Naive thymus-derived CD4-positive, alpha-beta T cell (primary cell): ENCODE results near the gene TMC1. TPM values are rescaled to one million over a fixed set of nuclear protein-coding genes. Genes with fewer than 3 reads are reported as not detected.

Source experiments
- ATAC-seq: fragments of 150-1000 bp; cut with Tn5 transposase; 2 replicates; pipeline ENCODE4 v1.10.0; 2021; ENCODE audit warnings: mild to moderate bottlenecking, moderate library complexity
- CTCF ChIA-PET: fragments of 350-600 bp; sonication (Branson Sonifier 250); formaldehyde crosslinking; loops from one replicate; lab custom pipeline; 2021; ENCODE audit warnings: antibody characterized with exemption; lab: Charles Lee
- POLR2A ChIA-PET: fragments of 350-600 bp; sonication (Branson Sonifier 250); formaldehyde crosslinking; loops from one replicate; lab custom pipeline; 2021; ENCODE audit warnings: antibody characterized with exemption, inconsistent platforms; lab: Charles Lee
- DNase-seq, 9 donors: peaks; one replicate each; pipeline versions ENCODE4 v3.0.0 to v3.0.0-alpha.2; 2020 to 2022; ENCODE audit warnings: mixed read lengths in 1 of 9
- H3K27ac ChIP-seq: one replicate; pipeline ENCODE4 v1.7.0; 2013; ENCODE audit warnings: mild to moderate bottlenecking, low read depth, low read length, moderate library complexity
- H3K27me3 ChIP-seq, 2 donors: one replicate each; pipeline ENCODE4 v1.7.0; 2013; ENCODE audit warnings: low read length in 2 of 2, mild to moderate bottlenecking in 2 of 2, moderate library complexity in 2 of 2; ENCODE audit not compliant: control insufficient read depth in 2 of 2, insufficient read depth in 2 of 2
- H3K36me3 ChIP-seq, 3 experiments: 1 replicate in 2 of 3; 2 replicates in 1 of 3; pipeline ENCODE4 v1.7.0; 2013; ENCODE audit warnings: low read length in 3 of 3, mild to moderate bottlenecking in 3 of 3, moderate library complexity in 1 of 3; ENCODE audit not compliant: insufficient read depth in 3 of 3, control insufficient read depth in 2 of 3
- H3K4me1 ChIP-seq, 2 donors: one replicate each; pipeline ENCODE4 v1.7.0; 2013; ENCODE audit warnings: low read length in 2 of 2, mild to moderate bottlenecking in 2 of 2, moderate library complexity in 1 of 2; ENCODE audit not compliant: control insufficient read depth in 2 of 2, insufficient read depth in 2 of 2
- H3K4me3 ChIP-seq: 2 replicates; pipeline ENCODE4 v1.7.0; 2013; ENCODE audit warnings: mild to moderate bottlenecking, low read length
- H3K9me3 ChIP-seq, 3 experiments: 1 replicate in 2 of 3; 2 replicates in 1 of 3; pipeline ENCODE4 v1.7.0; 2013; ENCODE audit warnings: low read length in 3 of 3; ENCODE audit not compliant: control insufficient read depth in 2 of 3
- H3K27ac Mint-ChIP-seq, 9 donors: one replicate each; pipeline ENCODE4 v1.8.0; 2020 to 2022; ENCODE audit warnings: mixed read lengths in 9 of 9, mild to moderate bottlenecking in 8 of 9, moderate library complexity in 5 of 9, inconsistent platforms in 2 of 9
- H3K27me3 Mint-ChIP-seq, 5 donors: one replicate each; pipeline ENCODE4 v1.8.0; 2021 to 2022; ENCODE audit warnings: mixed read lengths in 5 of 5, mild to moderate bottlenecking in 1 of 5
- H3K36me3 Mint-ChIP-seq, 5 donors: one replicate each; pipeline ENCODE4 v1.8.0; 2020 to 2022; ENCODE audit warnings: mixed read lengths in 5 of 5, mild to moderate bottlenecking in 3 of 5, inconsistent platforms in 1 of 5
- H3K4me1 Mint-ChIP-seq, 7 donors: one replicate each; pipeline ENCODE4 v1.8.0; 2020 to 2022; ENCODE audit warnings: mixed read lengths in 7 of 7, mild to moderate bottlenecking in 3 of 7, inconsistent platforms in 1 of 7
- H3K4me3 Mint-ChIP-seq, 10 donors: one replicate each; pipeline ENCODE4 v1.8.0; 2020 to 2022; ENCODE audit warnings: mild to moderate bottlenecking in 10 of 10, mixed read lengths in 10 of 10, moderate library complexity in 6 of 10, inconsistent platforms in 2 of 10
- H3K9me3 Mint-ChIP-seq, 11 donors: one replicate each; pipeline ENCODE4 v1.8.0; 2020 to 2022; ENCODE audit warnings: mixed read lengths in 11 of 11, mild to moderate bottlenecking in 4 of 11, inconsistent platforms in 1 of 11, moderate library complexity in 1 of 11
- intact Hi-C, 2 donors: fragments of 100-400 bp; cut with micrococcal nuclease; formaldehyde crosslinking; loops; one replicate each; pipeline ENCODE4 v1.15.1; 2023
- polyA plus RNA-seq, 2 donors: library from polyadenylated mRNA; unstranded; fragments of 300-500 nt; fragmentation: Illumina TruSeq; gene quantifications; one replicate each; pipeline ENCODE4 v1.2.3, GENCODE V29; 2021
- total RNA-seq, 6 experiments: library from RNA in 5 of 6; stranded (reverse) in 5 of 6; gene quantifications; 1 replicate in 5 of 6; 2 replicates in 1 of 6; pipeline ENCODE4 v1.2.3 and lab custom pipeline; 2021 to 2026

TMC1 gene
- total and polyA plus RNA-seq, 7 experiments from 2014 or later, result not detected

GRCh38 chr9:72581694-72582093 is 60.3 kb downstream of the TMC1 start:
- no peak for DNase-seq
- Mint-ChIP-seq H3K4me1 (peaks cover 0 to 30% (median 3%) of the 10 kb centered on the region in 7 donors), H3K27ac (no peak overlapping the region), H3K9me3 (peaks cover 0 to 9% (median 0%) of the 10 kb centered on the region in 11 donors), H3K4me3 (no peak overlapping the region), H3K36me3 (peaks cover 0 to 10% (median 0%) of the 10 kb centered on the region in 5 donors), H3K27me3 (peaks cover 0 to 10% (median 0%) of the 10 kb centered on the region in 5 donors)
- POLR2A ChIA-PET, result no interaction called here
- no peak overlapping the region for H3K4me3 ChIP-seq
- no peaks in the 10 kb centered on the region for H3K36me3 ChIP-seq
- no peaks in the 10 kb centered on the region for H3K9me3 ChIP-seq
- no peak for ATAC-seq
- CTCF ChIA-PET, result interaction anchor here (1.4 kb wide), 1 partner anchor 10 kb away, joined by 3 read pairs; no protein-coding TSS in a partner anchor
- no peaks in the 10 kb centered on the region for H3K27me3 ChIP-seq
- H3K27ac ChIP-seq, result no peak overlapping the region
- intact Hi-C loops, result no loop called here
- no peaks in the 10 kb centered on the region for H3K4me1 ChIP-seq

GRCh38 chr9:72583370-72583769 is 62.0 kb downstream of the TMC1 start:
- intact Hi-C loops, result no loop called here

DNA sequence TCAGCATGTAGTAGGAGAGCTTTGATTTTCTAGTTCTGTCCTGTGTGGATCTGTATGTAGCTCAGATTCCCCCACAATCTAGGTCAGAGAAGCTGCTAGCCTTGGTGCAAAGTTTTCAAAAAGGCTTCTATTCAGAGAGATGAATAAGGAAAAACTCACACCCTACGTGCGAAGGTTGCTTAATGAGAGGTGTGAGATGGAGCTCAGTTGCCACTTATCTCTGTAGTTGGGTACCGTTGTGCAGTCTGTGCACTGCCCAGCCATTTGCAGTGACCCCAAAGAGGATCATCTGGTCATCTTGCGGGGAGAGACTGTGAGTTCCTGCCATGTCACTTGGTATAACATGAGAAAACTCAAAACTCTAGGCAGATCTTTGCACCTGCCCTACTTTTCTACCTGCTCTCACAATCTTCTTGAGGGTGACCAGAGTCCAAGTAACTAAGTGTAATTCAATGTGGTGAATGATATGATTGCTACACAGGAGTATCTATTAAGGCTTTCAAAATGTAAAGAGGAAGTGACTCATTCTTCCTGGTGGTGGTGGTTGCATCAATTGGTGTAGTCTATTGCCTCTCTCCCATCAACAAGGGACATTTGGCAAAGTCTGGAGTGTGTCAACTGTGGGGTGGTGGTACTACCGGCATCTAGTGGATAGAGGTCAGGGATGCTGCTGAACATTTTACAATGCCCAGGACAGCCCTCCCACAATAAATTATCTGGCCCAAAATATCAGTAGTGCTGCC is 65.2 kb downstream of the TMC1 start:
- Histone ChIP-seq H3K4me3 (no peak overlapping the region), H3K36me3 (no peaks in the 10 kb centered on the region), H3K27ac (no peak overlapping the region), H3K4me1 (no peaks in the 10 kb centered on the region), H3K9me3 (no peaks in the 10 kb centered on the region), H3K27me3 (no peaks in the 10 kb centered on the region)
- Mint-ChIP-seq H3K9me3 (peaks cover 0 to 11% (median 0%) of the 10 kb centered on the region in 11 donors), H3K27me3 (no peaks in the 10 kb centered on the region), H3K36me3 (peaks cover 0 to 14% (median 0%) of the 10 kb centered on the region in 5 donors), H3K4me1 (peaks cover 6 to 51% (median 11%) of the 10 kb centered on the region in 7 donors), H3K4me3 (peak overlapping the region in 1 of 10 donors; percentile 61), H3K27ac (peak overlapping the region in 2 of 9 donors; percentile 23 to 56)
- DNase-seq (peak in 1 of 9 donors; percentile 28), ATAC-seq (peak; percentile 86)
- CTCF ChIA-PET, result interaction anchor here (1.0 to 1.7 kb wide), 3 partner anchors 294 to 315 kb away, joined by 3 to 6 read pairs (median 4); no protein-coding TSS in a partner anchor
- POLR2A ChIA-PET, result no interaction called here
- intact Hi-C loops, result loop anchor here (1.0 to 5.0 kb wide), 3 partner anchors 44 to 59 kb away; no protein-coding TSS in a partner anchor

More at GRCh38 chr9:72583370-72583769, 62.0 kb downstream of the TMC1 start:
- Mint-ChIP-seq H3K27ac (no peak overlapping the region), H3K9me3 (peaks cover 0 to 11% (median 0%) of the 10 kb centered on the region in 11 donors), H3K4me1 (peaks cover 0 to 37% (median 6%) of the 10 kb centered on the region in 7 donors), H3K36me3 (peaks cover 0 to 12% (median 0%) of the 10 kb centered on the region in 5 donors), H3K4me3 (no peak overlapping the region), H3K27me3 (peaks cover 0 to 7% (median 0%) of the 10 kb centered on the region in 5 donors)
- ChIA-PET POLR2A (no interaction called here), CTCF (interaction anchor here (0.7 kb wide), 1 partner anchor 286 kb away, joined by 3 read pairs; no protein-coding TSS in a partner anchor)
- ATAC-seq, result no peak
- H3K36me3 ChIP-seq, result no peaks in the 10 kb centered on the region
- H3K9me3 ChIP-seq, result no peaks in the 10 kb centered on the region
- H3K4me3 ChIP-seq, result no peak overlapping the region
- DNase-seq, result no peak
- no peaks in the 10 kb centered on the region for H3K27me3 ChIP-seq
- no peak overlapping the region for H3K27ac ChIP-seq
- H3K4me1 ChIP-seq, result no peaks in the 10 kb centered on the region

GRCh38 chr9:72588336-72588735 is 66.9 kb downstream of the TMC1 start:
- ATAC-seq, result no peak
- Mint-ChIP-seq H3K9me3 (peaks cover 0 to 11% (median 0%) of the 10 kb centered on the region in 11 donors), H3K27ac (peak overlapping the region in 1 of 9 donors; percentile 16), H3K36me3 (peaks cover 0 to 12% (median 0%) of the 10 kb centered on the region in 5 donors), H3K4me3 (no peak overlapping the region), H3K27me3 (peaks cover 0 to 4% (median 0%) of the 10 kb centered on the region in 5 donors), H3K4me1 (peaks cover 6 to 60% (median 11%) of the 10 kb centered on the region in 7 donors)
- H3K4me1 ChIP-seq, result no peaks in the 10 kb centered on the region
- intact Hi-C loops, result loop anchor here in 1 of 2 donors (5.0 kb wide), 2 partner anchors 46 to 61 kb away; no protein-coding TSS in a partner anchor
- H3K4me3 ChIP-seq, result no peak overlapping the region
- H3K36me3 ChIP-seq, result no peaks in the 10 kb centered on the region
- POLR2A ChIA-PET, result interaction anchor here (2.2 kb wide), 1 partner anchor 223 kb away, joined by 10 read pairs; the partner anchor contains the start of gene ZFAND5
- DNase-seq, result no peak
- CTCF ChIA-PET, result interaction anchor here (1.8 kb wide), 1 partner anchor 295 kb away, joined by 8 read pairs; no protein-coding TSS in a partner anchor
- H3K9me3 ChIP-seq, result no peaks in the 10 kb centered on the region
- H3K27ac ChIP-seq, result no peak overlapping the region
- H3K27me3 ChIP-seq, result no peaks in the 10 kb centered on the region

DNA sequence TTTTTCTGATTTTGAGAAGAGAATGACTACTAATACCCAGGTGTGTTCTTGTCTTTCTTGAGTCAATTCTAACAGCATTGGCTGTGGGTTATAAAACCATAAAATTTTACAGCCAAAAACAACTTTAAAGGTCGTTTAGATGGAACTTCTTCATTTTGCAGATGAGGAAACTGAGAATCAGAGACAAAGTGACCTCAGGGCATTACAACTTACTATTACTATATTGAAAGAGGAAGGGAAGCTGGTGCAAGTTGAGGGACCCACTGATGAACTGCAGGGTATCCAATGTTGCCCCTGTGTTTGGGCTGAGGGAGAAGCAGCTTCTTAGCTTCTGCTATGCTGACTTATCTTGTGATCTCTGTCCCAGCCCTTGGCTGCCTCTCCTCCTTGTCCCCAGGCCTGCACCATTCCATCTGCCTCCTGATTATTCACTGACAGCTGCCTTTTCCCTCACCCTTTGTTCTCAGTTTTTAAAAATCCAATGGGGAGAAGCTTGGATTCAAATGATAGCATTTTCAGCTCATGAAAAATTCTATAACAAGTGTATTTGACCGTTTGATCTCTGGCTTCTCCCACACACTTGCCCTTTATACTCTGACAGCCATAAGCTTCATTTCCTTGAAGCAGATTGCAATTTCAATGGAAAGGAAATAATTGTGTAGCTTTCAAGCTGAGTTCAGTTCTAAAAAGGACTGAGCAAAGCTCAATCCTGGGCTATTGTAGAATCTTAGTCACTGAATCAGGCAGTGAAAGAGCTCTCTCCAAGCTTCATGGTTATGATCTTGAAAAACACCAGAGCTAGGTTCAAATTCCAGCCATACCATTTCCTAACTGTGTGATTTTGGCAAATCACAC is 68.5 kb downstream of the TMC1 start:
- H3K4me3 Mint-ChIP-seq, result peak overlapping the region in 1 of 10 donors; percentile 63
- Histone ChIP-seq H3K4me3 (no peak overlapping the region), H3K36me3 (no peaks in the 10 kb centered on the region), H3K9me3 (no peaks in the 10 kb centered on the region), H3K4me1 (no peaks in the 10 kb centered on the region), H3K27ac (no peak overlapping the region), H3K27me3 (no peaks in the 10 kb centered on the region)
- intact Hi-C loops, result loop anchor here (5.0 to 10.0 kb wide), 5 partner anchors 48 to 595 kb away; no protein-coding TSS in a partner anchor
- H3K27ac Mint-ChIP-seq, result peak overlapping the region in 1 of 9 donors; percentile 71
- H3K4me1 Mint-ChIP-seq, result peaks cover 6 to 54% (median 11%) of the 10 kb centered on the region in 7 donors
- peaks cover 0 to 4% (median 0%) of the 10 kb centered on the region in 5 donors for H3K27me3 Mint-ChIP-seq
- ATAC-seq (no peak), DNase-seq (no peak)
- peaks cover 0 to 11% (median 0%) of the 10 kb centered on the region in 5 donors for H3K36me3 Mint-ChIP-seq
- H3K9me3 Mint-ChIP-seq, result peaks cover 0 to 9% (median 0%) of the 10 kb centered on the region in 11 donors
- ChIA-PET POLR2A (interaction anchor here (0.9 to 2.2 kb wide), 2 partner anchors 149 to 225 kb away, joined by 4 to 10 read pairs; partner anchors contain the start of gene ZFAND5), CTCF (interaction anchor here (0.6 to 2.5 kb wide), 8 partner anchors 10 to 311 kb away, joined by 3 to 14 read pairs (median 4); no protein-coding TSS in a partner anchor)

- intact Hi-C loops, result loop anchor here (5.0 to 10.0 kb wide), 3 partner anchors 119 to 594 kb away; no protein-coding TSS in a partner anchor
- H3K4me3 ChIP-seq, result no peak overlapping the region
- ChIA-PET POLR2A (no interaction called here), CTCF (interaction anchor here (0.8 to 2.5 kb wide), 4 partner anchors 296 to 311 kb away, joined by 3 to 14 read pairs (median 4); no protein-coding TSS in a partner anchor)
- Mint-ChIP-seq H3K27me3 (peaks cover 0 to 5% (median 0%) of the 10 kb centered on the region in 5 donors), H3K36me3 (peaks cover 0 to 6% (median 0%) of the 10 kb centered on the region in 5 donors), H3K4me1 (peaks cover 6 to 49% (median 11%) of the 10 kb centered on the region in 7 donors), H3K4me3 (no peak overlapping the region), H3K27ac (no peak overlapping the region), H3K9me3 (peaks cover 0 to 4% (median 0%) of the 10 kb centered on the region in 11 donors)
- no peak overlapping the region for H3K27ac ChIP-seq
- H3K27me3 ChIP-seq, result no peaks in the 10 kb centered on the region
- H3K36me3 ChIP-seq, result no peaks in the 10 kb centered on the region
- H3K9me3 ChIP-seq, result no peaks in the 10 kb centered on the region
- no peaks in the 10 kb centered on the region for H3K4me1 ChIP-seq
- no peak for ATAC-seq
- no peak for DNase-seq
Measured at GRCh38 chr9:72590824-72591223, 69.4 kb downstream of the TMC1 start.
